ENCODE measurements around the gene AK3.

DNA sequence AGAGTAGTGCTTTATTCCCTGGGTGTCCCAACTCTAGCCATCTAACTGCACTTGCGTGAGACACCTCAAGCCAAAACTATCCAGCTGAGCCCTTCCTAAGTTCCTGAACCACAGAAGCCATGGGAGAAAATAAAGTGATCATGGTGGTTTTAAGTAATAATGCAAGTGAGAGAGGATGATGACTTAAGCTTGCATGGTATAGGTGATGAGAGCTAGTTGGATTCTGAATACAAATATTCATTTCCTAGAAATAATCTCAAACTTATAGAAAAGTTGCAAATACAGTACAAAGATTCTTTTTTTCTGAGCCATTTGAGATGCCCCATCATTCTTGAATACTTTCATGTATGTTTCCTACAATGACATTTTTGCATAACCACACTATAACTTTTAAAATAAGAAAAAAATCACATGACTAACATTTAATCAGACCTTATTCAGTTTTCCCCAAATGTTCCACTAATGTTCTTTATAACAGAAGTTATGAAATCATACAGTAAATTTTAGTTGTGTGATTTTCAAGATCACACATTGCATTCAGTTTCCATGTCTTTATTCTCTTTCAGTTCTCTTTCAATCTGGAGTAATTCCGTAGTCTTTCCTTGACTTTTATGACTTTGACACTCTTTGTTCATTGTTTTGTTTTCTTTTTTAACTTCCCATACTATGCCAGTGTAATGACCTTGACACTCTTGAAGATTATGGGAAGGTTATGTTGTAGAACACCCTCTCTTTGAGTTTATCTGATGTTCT is 5.5 kb upstream of the AK3 start:
- TF ChIP-seq POLR2A (IDR thresholded peaks at IDR 0.05), result no peak
- TF ChIP-seq CTCF (IDR thresholded peaks at IDR 0.05), result no peak
- no peak for TF ChIP-seq POLR2AphosphoS5 (IDR thresholded peaks at IDR 0.05)

Data from breast epithelium (tissue), 3 donors.